ENCODE data around the gene KIF13A. TPM values are rescaled to one million over a fixed set of nuclear protein-coding genes. Genes with fewer than 3 reads are reported as not detected.
"Not testable (repeated sequence)": the region's sequence is repeated elsewhere in the genome, so short reads cannot be mapped to it uniquely, and the experiment has no call there.

KIF13A gene
- total and polyA plus RNA-seq, 12 donors = 16.7 to 198 (median 97.8) TPM

GRCh38 chr6:17816921-17817611, 170.4 kb downstream of the KIF13A start:
- no peaks in the 10 kb centered on the region for H3K27me3 ChIP-seq
- TF ChIP-seq CTCF (IDR thresholded peaks at IDR 0.05) = peak in 1 of 9 donors; percentile 7
- 83 to 86% methylated on average over 14 of the region's 14 CpGs for WGBS, 2 donors
- intact Hi-C loops (cut with DNase I) = loop anchor here in 3 of 10 donors (5.0 to 10.0 kb wide), 3 partner anchors 222 to 660 kb away; partner anchors contain the start of gene NHLRC1 (in 1 of the 3)
- DNase-seq (no peak), ATAC-seq (no peak)
- peaks cover 0 to 81% (median 27%) of the 10 kb centered on the region in 9 donors for H3K36me3 ChIP-seq
- H3K27ac ChIP-seq = no peak overlapping the region
- no peak overlapping the region for H3K4me3 ChIP-seq
- H3K4me1 ChIP-seq = no peaks in the 10 kb centered on the region
- no peaks in the 10 kb centered on the region for H3K9me3 ChIP-seq

- WGBS, 2 donors = 91 to 93% methylated on average over 6 of the region's 6 CpGs
- no peak overlapping the region for H3K27ac ChIP-seq
- H3K9me3 ChIP-seq = no peaks in the 10 kb centered on the region
- DNase-seq (no peak), ATAC-seq (no peak)
- no peak for TF ChIP-seq CTCF (IDR thresholded peaks at IDR 0.05)
- no peak overlapping the region for H3K4me3 ChIP-seq
- H3K27me3 ChIP-seq = no peaks in the 10 kb centered on the region
- H3K4me1 ChIP-seq = peaks cover 0 to 4% (median 0%) of the 10 kb centered on the region in 9 donors
- H3K36me3 ChIP-seq = peaks cover 0 to 87% (median 23%) of the 10 kb centered on the region in 9 donors
- intact Hi-C loops (cut with DNase I) = loop anchor here in 1 of 10 donors (10.0 kb wide), 1 partner anchor 219 kb away; no protein-coding TSS in a partner anchor
Measured at GRCh38 chr6:17813542-17813941, 173.9 kb downstream of the KIF13A start.

GRCh38 chr6:17812311-17812710, 175.1 kb downstream of the KIF13A start:
- H3K27ac ChIP-seq = no peak overlapping the region
- no peaks in the 10 kb centered on the region for H3K27me3 ChIP-seq
- DNase-seq (no peak), ATAC-seq (no peak)
- peaks cover 0 to 4% (median 0%) of the 10 kb centered on the region in 9 donors for H3K4me1 ChIP-seq
- intact Hi-C loops (cut with DNase I) = loop anchor here in 1 of 10 donors (10.0 kb wide), 1 partner anchor 218 kb away; no protein-coding TSS in a partner anchor
- 90 to 98% methylated on average over 8 of the region's 8 CpGs for WGBS, 2 donors
- H3K9me3 ChIP-seq = no peaks in the 10 kb centered on the region
- peaks cover 0 to 91% (median 27%) of the 10 kb centered on the region in 9 donors for H3K36me3 ChIP-seq
- H3K4me3 ChIP-seq = no peak overlapping the region
- TF ChIP-seq CTCF (IDR thresholded peaks at IDR 0.05) = no peak

GRCh38 chr6:17808609-17809008, 178.8 kb downstream of the KIF13A start:
- peaks cover 0 to 4% (median 0%) of the 10 kb centered on the region in 9 donors for H3K4me1 ChIP-seq
- H3K36me3 ChIP-seq = peaks cover 0 to 97% (median 16%) of the 10 kb centered on the region in 9 donors
- intact Hi-C loops (cut with DNase I) = loop anchor here in 8 of 10 donors (5.0 to 10.0 kb wide), 3 partner anchors 224 to 654 kb away; no protein-coding TSS in a partner anchor
- no peak overlapping the region for H3K27ac ChIP-seq
- WGBS, 2 donors = 67 to 82% methylated on average over 5 of the region's 5 CpGs
- ATAC-seq = no peak
- DNase-seq = no peak
- TF ChIP-seq CTCF (IDR thresholded peaks at IDR 0.05) = no peak
- no peaks in the 10 kb centered on the region for H3K9me3 ChIP-seq
- H3K27me3 ChIP-seq = no peaks in the 10 kb centered on the region
- H3K4me3 ChIP-seq = no peak overlapping the region

GRCh38 chr6:17807431-17807830, 180.0 kb downstream of the KIF13A start:
- H3K27ac ChIP-seq, ATAC-seq, H3K9me3 ChIP-seq, H3K4me3 ChIP-seq, H3K4me1 ChIP-seq, DNase-seq, H3K27me3 ChIP-seq: not testable (repeated sequence)
- peaks cover 0 to 97% (median 20%) of the 10 kb centered on the region in 9 donors for H3K36me3 ChIP-seq
- intact Hi-C loops (cut with DNase I) = loop anchor here in 8 of 10 donors (5.0 to 10.0 kb wide), 3 partner anchors 223 to 653 kb away; no protein-coding TSS in a partner anchor
- 96 to 97% methylated on average over 5 of the region's 5 CpGs for WGBS, 2 donors
